ENCODE data around the gene PRR15L.

PRR15L gene

DNA sequence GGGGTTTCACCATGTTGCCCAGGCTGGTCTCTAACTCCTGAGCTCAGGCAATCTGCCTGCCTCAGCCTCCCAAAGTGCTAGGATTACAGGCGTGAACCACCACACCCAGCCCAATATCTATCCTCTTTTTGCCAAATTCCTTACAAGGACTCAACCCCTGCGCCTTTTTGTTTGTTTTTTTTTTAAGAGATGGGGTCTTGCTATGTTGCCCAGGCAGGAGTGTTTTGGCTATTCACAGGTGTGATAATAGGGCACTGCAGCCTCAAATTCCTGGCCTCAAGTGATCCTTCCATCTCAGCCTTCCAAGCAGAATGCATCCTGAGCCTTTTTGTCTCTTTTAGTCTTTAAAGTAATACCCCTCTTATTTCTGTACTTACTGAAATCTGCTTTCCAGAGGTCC is 44.6 kb downstream of the PRR15L start:
- in situ Hi-C loops (cut with MboI; ENCODE audit: low sequenced_read_pairs, unreplicated experiment), result no loop called here
- TF ChIP-seq CTCF (IDR thresholded peaks at IDR 0.05; ENCODE audit: borderline replicate concordance, control extremely low read depth, extremely low read depth, insufficient read depth, missing control alignments), result no peak

DNA sequence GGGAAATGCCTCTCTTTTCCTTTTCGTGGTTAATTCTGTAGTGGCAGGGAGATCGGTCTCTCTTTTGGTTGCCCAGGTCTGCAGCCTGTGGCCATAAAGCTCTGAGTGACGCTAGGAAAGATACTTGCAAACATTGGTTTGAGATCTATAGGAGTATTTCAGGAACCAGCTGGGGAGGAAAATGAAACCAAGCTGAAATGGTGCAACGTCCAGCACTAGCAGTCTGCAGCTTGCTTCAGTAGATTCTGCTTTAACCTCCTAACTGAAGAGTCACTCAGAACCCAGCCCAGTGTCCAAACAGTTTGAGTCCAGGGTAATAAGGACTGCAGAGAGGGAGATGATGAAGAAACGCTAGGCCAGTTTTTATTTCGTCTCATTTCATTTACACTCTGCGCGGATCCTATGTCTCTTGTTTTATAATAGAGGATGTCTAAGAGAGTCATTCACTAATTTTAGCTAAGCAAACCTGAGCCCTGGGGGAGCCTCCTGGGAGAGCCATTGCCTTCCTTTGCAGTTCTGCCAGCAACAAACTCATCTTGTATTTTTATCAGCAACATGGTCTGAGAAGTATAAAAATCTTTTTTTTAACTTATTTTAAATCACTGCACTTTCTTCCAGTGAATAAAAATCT is 49.6 kb downstream of the PRR15L start:
- in situ Hi-C loops (cut with MboI; ENCODE audit: low sequenced_read_pairs, unreplicated experiment), result no loop called here
- no peak for TF ChIP-seq CTCF (IDR thresholded peaks at IDR 0.05; ENCODE audit: borderline replicate concordance, control extremely low read depth, extremely low read depth, insufficient read depth, missing control alignments)
- DNase-seq (ENCODE audit: low spot score), result no peak

More for the DNA sequence above, 44.6 kb downstream of the PRR15L start:
- DNase-seq (ENCODE audit: low spot score), result no peak

DNA sequence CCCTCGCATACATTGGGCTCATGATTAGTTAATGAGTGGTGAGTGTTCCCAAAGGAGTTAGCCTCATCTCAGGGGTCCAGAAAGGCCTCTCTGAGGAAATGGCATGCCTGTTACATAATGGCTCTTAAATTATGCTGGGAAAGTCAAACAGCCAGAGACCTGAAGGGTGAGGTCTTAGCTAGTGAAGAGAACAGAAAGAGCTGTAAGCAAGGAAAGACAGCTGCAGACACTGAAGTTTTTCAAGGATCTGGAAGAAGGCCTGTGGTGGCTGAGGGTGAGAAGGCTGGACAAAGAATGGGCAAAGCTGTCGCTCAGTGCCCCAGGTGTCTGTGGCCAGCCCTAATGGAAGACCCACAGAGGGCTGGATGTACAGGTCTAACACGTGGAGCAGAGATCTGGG is 51.2 kb downstream of the PRR15L start:
- in situ Hi-C loops (cut with MboI; ENCODE audit: low sequenced_read_pairs, unreplicated experiment), result no loop called here
- no peak for TF ChIP-seq CTCF (IDR thresholded peaks at IDR 0.05; ENCODE audit: borderline replicate concordance, control extremely low read depth, extremely low read depth, insufficient read depth, missing control alignments)

DNA sequence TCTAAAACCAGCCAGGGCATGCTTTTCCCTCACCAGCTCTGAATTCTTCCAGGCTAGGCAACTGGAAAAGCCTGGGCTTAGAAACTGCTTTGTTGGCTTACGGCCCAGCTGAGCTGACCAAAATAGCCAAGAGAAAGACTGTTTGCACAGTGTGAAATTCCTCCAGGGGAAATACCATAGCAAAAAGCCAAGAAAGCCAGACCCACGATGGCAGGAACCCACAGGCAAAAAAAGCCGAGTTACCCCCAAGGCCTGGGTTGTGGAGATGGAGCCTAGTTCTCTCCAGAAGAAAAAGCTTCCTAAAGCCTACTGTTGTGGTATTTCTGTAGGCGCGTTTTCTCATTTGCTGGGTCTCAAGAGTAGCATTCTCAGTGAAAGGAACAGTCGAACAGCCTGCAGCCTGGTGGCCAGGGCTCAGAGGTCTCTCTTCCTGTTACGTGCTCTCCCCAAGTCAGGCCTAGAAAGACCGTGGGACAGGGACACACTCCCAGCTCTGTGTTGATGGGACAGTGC is 52.4 kb downstream of the PRR15L start:
- TF ChIP-seq CTCF (IDR thresholded peaks at IDR 0.05; ENCODE audit: borderline replicate concordance, control extremely low read depth, extremely low read depth, insufficient read depth, missing control alignments), result no peak
- in situ Hi-C loops (cut with MboI; ENCODE audit: low sequenced_read_pairs, unreplicated experiment), result no loop called here
- DNase-seq (ENCODE audit: low spot score), result no peak

More for the DNA sequence above, 51.2 kb downstream of the PRR15L start:
- no peak for DNase-seq (ENCODE audit: low spot score)

DNA sequence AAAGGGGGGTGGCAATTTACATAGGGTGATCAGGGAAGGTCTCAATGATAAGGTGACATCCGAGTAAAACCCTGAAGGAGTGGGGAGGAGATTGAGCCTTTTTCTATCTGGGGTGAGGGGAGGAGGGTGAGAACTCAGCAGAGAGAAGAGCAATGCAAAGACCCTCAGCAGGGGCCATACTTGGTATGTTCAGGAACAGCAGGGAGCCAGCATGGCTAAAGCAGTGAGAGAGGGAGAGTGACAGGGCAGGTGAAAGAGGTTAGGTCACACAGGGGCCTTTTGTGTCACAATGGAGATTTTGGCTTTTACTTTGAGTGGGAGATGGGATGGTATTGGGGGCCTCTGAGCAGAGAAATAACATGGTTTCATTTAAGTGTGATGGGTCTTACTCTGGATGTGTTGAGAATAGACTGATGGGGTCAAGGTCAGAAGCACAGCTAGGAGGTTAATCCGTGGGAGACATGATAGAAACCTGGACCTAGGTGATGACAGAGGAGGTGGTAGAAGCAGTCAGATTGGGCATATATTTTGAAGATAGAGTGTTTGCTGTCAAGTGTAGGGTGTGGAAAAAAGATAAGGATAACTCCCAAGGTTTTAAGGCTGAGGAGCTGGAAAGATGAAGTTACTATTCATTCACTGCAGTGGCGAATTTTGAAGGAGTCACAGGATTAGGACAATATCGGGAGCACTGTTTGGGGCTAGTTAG is 55.5 kb downstream of the PRR15L start:
- no peak for DNase-seq (ENCODE audit: low spot score)
- in situ Hi-C loops (cut with MboI; ENCODE audit: low sequenced_read_pairs, unreplicated experiment), result no loop called here
- no peak for TF ChIP-seq CTCF (IDR thresholded peaks at IDR 0.05; ENCODE audit: borderline replicate concordance, control extremely low read depth, extremely low read depth, insufficient read depth, missing control alignments)

Data from GM13976 (cell line).